T-helper 17 cell (primary cell): ENCODE results near the gene CAPN7. TPM values are rescaled to one million over a fixed set of nuclear protein-coding genes. Genes with fewer than 3 reads are reported as not detected.
A peak's percentile ranks its signal among the peaks of the same experiment; 100 is the strongest.

Experiments
- ATAC-seq: fragments of 150-1000 bp; cut with Tn5 transposase; 2 replicates; pipeline ENCODE4 v1.10.0; 2021; ENCODE audit warnings: mild to moderate bottlenecking, moderate library complexity
- DNase-seq, 3 donors: peaks; one replicate each; pipeline versions ENCODE4 v3.0.0 to v3.0.0-alpha.2; 2020 to 2021
- H3K9me3 ChIP-seq: one replicate; pipeline ENCODE4 v1.7.0; 2013; ENCODE audit warnings: low read length, mild to moderate bottlenecking; ENCODE audit not compliant: control insufficient read depth, poor library complexity, severe bottlenecking
- H3K27ac Mint-ChIP-seq: one replicate; pipeline ENCODE4 v1.8.0; 2022; ENCODE audit warnings: mild to moderate bottlenecking, moderate library complexity, mixed read lengths
- H3K27me3 Mint-ChIP-seq: one replicate; pipeline ENCODE4 v1.8.0; 2022; ENCODE audit warnings: mixed read lengths
- H3K36me3 Mint-ChIP-seq: one replicate; pipeline ENCODE4 v1.8.0; 2022; ENCODE audit warnings: low read depth, mixed read lengths
- H3K4me1 Mint-ChIP-seq: one replicate; pipeline ENCODE4 v1.8.0; 2022; ENCODE audit warnings: mild to moderate bottlenecking, mixed read lengths
- H3K4me3 Mint-ChIP-seq: one replicate; pipeline ENCODE4 v1.8.0; 2022; ENCODE audit warnings: mild to moderate bottlenecking, moderate library complexity, mixed read lengths
- total RNA-seq, 4 donors: library from RNA in 2 of 4; stranded (reverse) in 2 of 4; gene quantifications; one replicate each; pipeline ENCODE4 v1.2.3 and lab custom pipeline; 2022 to 2026

Gene CAPN7
- total RNA-seq, 2 donors from 2014 or later: 54.6 to 61.2 TPM

DNA sequence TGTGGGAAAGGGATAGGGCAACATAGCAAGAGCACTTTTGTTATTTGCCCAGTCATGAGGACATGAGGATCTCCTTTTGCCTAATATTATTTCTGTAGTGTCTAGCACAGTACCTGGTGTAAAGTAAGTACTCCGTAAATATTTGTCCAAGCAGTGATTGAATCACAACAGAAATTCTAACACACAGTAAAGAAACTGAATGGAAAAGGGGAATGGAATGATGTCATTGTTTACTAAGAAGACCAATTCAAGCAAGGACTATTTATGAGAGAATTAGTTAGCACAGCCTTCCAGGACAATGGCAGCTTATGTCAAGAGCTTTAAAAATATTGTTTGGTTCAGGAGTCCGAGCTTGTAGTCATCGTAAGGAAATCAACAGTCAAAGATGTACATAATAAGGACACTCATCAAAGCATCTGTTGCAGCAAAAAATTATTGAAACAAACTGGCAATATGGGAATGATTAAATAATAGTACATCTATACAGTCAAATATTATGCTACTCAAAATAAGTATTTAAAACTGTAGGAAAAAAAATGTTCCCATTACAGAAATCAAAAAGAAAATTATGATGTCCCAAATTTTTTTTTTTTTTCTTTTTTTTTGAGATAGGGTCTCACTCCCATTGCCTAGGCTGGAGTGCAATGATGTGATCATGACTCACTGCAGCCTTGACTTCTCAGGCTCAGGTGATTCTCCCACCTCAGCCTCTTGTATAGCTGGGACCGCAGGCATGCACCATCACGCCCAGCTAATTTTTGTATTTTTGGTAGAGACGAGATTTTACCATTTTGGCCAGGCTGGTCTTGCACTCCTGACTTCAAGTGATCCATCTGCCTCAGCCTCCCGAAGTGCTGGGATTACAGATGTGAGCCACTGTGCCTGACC, 17.9 kb downstream of the CAPN7 start:
- Mint-ChIP-seq H3K27me3 (no peaks in the 10 kb centered on the region), H3K4me1 (peaks cover 6% of the 10 kb centered on the region), H3K36me3 (peaks cover 9% of the 10 kb centered on the region), H3K27ac (peak overlapping the region; percentile 32), H3K4me3 (no peak overlapping the region)
- ATAC-seq (no peak), DNase-seq (no peak)
- no peaks in the 10 kb centered on the region for H3K9me3 ChIP-seq

DNA sequence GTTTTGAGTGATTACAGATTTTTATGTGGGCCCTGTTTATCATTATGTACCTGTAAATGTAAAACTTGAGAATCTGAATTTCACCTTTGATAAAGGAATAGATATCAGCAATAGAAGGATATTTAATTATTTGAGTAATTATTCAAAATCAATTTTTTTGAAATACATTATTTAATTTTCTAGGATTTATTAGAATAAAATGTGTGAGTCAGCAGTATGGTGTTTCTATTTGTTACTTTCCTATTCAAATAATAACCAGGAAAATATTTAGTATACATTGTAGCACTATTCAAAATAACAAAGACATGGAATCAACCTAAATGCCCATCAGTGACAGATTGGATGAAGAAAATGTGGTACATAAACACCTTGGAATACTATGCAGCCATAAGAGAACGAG, 22.1 kb downstream of the CAPN7 start:
- Mint-ChIP-seq H3K4me3 (no peak overlapping the region), H3K27ac (no peak overlapping the region), H3K4me1 (peaks cover 3% of the 10 kb centered on the region)

DNA sequence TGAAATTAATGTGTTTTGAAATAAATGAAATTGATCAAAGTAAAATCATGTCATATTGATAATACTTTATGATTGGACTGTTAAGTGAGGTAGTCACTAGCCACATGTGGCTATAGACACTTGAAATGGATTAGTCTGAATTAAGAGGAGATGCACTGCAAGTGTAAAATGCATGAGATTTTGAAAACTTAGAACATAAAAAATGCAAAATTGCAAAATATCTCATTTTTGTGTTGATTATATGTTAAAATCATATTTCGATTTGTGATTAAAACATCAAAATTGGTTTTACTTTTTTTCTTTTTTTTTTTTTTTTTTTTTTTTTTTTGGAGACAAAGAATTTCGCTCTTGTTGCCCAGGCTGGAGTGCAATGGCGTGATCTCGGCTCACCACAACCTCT, 23.2 kb downstream of the CAPN7 start:
- H3K4me1 Mint-ChIP-seq: peaks cover 3% of the 10 kb centered on the region
- no peak overlapping the region for H3K27ac Mint-ChIP-seq
- no peaks in the 10 kb centered on the region for H3K27me3 Mint-ChIP-seq
- peaks cover 3% of the 10 kb centered on the region for H3K36me3 Mint-ChIP-seq
- no peak overlapping the region for H3K4me3 Mint-ChIP-seq
- no peak for DNase-seq
- no peak for ATAC-seq
- no peaks in the 10 kb centered on the region for H3K9me3 ChIP-seq

More for the DNA sequence above, 22.1 kb downstream of the CAPN7 start:
- ATAC-seq (no peak), DNase-seq (no peak)
- Mint-ChIP-seq H3K36me3 (peaks cover 6% of the 10 kb centered on the region), H3K27me3 (no peaks in the 10 kb centered on the region)
- no peaks in the 10 kb centered on the region for H3K9me3 ChIP-seq

DNA sequence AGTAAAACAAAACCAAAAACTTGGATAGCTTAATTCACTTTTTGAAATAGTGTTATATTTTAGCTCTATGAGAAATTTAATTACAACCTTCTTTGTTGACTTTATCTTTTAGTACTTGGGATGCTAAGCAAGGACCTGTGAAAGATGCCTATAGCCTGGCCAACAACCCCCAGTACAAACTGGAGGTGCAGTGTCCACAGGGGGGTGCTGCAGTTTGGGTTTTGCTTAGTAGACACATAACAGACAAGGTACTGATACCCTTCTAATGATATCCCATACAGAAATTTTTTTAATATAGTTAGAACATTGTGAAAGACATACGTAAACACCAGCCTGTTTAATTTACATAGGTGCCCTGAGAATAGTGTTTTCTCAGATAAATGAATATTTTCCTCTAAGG, 35.3 kb downstream of the CAPN7 start:
- peak in 2 of 3 donors; percentile 23 to 24 for DNase-seq
- Mint-ChIP-seq H3K27me3 (no peaks in the 10 kb centered on the region), H3K4me3 (no peak overlapping the region), H3K36me3 (peaks cover 14% of the 10 kb centered on the region), H3K27ac (peak overlapping the region; percentile 65), H3K4me1 (peaks cover 12% of the 10 kb centered on the region)
- no peaks in the 10 kb centered on the region for H3K9me3 ChIP-seq
- peak; percentile 72 for ATAC-seq

DNA sequence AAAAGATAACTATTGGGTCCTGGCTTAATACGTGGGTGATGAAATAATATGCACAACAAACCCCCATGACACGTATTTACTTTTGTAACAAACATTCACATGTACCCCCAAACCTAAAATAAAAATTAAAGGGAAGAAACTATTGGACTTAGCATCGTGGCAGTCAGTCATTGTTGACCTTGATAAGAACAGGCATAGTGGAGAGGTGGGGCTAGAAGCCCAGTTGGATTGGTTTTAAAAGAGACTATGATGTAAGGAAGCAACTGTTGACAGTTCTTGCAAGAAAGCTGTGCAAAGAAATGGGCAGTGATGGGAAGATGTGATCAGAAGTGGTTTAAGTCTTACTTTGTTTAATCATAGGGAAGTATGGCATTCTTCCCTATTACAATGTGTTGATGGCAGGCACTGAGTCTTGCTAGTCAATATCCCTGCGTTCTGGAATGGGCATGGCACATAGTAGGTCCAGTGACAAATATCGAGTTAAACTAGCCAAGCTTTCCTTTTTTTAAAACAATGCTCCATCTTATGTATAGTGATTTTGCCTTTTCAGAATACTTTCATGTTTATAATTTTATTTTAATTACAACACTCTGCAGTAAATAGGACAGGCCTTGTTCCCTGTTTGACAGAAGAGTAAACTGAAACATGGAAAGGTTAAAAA, 37.9 kb downstream of the CAPN7 start:
- peaks cover 11% of the 10 kb centered on the region for H3K4me1 Mint-ChIP-seq
- DNase-seq (no peak), ATAC-seq (no peak)
- no peaks in the 10 kb centered on the region for H3K27me3 Mint-ChIP-seq
- no peak overlapping the region for H3K4me3 Mint-ChIP-seq
- peaks cover 18% of the 10 kb centered on the region for H3K36me3 Mint-ChIP-seq
- H3K27ac Mint-ChIP-seq: peak overlapping the region; percentile 89
- H3K9me3 ChIP-seq: no peaks in the 10 kb centered on the region

DNA sequence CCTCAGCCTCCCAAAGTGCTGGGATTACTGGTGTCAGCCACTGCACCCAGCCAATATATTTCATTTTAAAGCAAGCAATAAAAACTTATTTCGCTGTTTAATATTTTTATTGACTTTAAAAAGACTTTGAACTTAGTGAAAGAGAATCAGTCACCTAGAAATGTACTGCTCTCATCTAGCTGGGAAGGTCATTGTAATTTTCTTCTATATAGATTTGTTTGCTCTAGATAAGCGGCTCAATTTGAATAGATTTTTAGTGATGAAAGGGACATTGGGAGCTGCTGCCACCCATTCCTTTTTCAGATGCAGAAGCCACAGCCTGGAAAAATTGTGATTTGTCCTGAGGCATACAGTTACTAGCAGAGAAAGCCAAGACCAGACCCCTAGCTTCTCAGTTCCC, 40.1 kb downstream of the CAPN7 start:
- H3K4me3 Mint-ChIP-seq: no peak overlapping the region
- H3K4me1 Mint-ChIP-seq: peaks cover 13% of the 10 kb centered on the region

DNA sequence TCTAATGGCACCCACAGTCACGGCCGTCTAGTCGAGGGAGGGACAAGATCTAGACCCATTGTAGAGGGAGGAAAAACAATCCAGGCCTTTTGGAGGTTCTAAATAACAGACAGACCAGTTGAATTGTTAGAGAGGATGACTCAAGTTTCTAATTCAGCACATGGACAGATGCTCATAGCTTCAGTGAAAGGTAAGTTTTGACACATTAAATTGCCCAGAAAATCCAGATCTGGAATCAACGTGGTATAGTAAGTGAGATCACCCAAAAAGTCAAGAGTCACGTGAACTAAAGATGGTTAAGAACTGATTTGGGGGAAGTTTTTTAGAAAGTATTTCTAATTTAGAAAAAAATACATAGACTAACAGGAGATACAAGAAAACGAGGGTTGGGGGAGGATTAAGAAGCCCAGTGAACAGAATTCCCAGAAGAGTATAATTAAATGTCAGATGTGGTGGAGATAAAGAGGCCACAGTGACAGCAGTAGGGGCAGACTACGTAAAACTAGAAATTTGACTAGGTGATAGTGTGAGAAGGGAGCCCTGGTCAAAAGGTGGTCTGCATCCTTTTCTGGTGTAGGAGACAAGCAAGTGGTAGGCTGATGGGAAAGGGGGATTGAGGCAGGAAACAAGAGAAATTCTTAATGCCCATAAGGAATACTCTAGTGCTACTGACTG, 47.1 kb downstream of the CAPN7 start:
- Mint-ChIP-seq H3K27me3 (no peaks in the 10 kb centered on the region), H3K36me3 (peaks cover 11% of the 10 kb centered on the region), H3K27ac (peak overlapping the region; percentile 88), H3K4me3 (peak overlapping the region; percentile 12), H3K4me1 (peaks cover 24% of the 10 kb centered on the region)
- no peaks in the 10 kb centered on the region for H3K9me3 ChIP-seq
- DNase-seq (no peak), ATAC-seq (no peak)

More for the DNA sequence above, 40.1 kb downstream of the CAPN7 start:
- DNase-seq (no peak), ATAC-seq (no peak)
- Mint-ChIP-seq H3K27me3 (no peaks in the 10 kb centered on the region), H3K36me3 (peaks cover 18% of the 10 kb centered on the region), H3K27ac (peak overlapping the region; percentile 66)
- H3K9me3 ChIP-seq: no peaks in the 10 kb centered on the region

DNA sequence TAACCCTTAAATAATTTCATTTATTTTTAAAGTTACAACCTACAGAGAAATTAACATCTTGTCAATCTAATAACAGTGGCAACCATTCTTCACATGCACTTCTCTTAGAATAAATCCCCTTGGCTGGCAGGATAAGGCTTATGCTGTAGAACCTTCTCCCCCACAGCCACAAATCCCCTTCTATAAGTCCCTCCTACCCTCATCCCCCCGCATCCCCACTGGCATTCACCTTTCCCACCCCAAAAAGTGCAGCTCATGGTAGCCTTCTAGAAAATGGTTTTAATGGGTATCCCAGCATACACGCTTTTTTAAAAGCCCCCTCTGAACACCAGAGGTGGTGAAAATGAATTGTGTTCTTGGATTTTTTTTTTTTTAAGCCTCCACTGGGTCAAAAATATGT, 49.2 kb downstream of the CAPN7 start:
- Mint-ChIP-seq H3K36me3 (peaks cover 14% of the 10 kb centered on the region), H3K27me3 (no peaks in the 10 kb centered on the region), H3K4me3 (no peak overlapping the region), H3K4me1 (peaks cover 26% of the 10 kb centered on the region), H3K27ac (peak overlapping the region; percentile 81)
- DNase-seq (no peak), ATAC-seq (no peak)
- H3K9me3 ChIP-seq: no peaks in the 10 kb centered on the region

DNA sequence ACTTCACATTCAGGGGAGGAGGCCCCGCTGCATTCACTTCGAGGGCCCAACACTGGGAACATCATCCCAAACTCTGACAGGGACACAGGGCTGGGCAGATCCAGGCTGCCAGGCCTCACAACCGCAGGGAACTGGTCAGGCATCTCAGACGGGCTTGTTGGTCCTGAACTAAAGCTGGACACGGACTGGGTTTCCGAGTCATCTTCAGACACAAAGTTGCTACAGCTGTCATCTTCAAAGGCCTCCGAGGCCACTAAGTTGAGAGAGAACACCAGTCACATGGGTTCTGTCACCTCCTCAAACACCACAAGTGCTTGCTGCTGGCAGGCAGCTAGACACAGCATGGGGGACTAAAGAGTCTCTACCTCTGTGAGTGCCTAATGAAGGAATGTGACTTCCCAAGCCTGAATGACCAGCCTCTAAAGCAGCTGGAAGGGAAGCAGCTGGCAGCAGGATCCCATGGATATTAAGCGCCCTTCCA, 50.9 kb downstream of the CAPN7 start:
- no peaks in the 10 kb centered on the region for H3K9me3 ChIP-seq
- DNase-seq: no peak
- peaks cover 30% of the 10 kb centered on the region for H3K4me1 Mint-ChIP-seq
- no peak overlapping the region for H3K4me3 Mint-ChIP-seq
- H3K36me3 Mint-ChIP-seq: peaks cover 16% of the 10 kb centered on the region
- no peak for ATAC-seq
- no peaks in the 10 kb centered on the region for H3K27me3 Mint-ChIP-seq
- H3K27ac Mint-ChIP-seq: peak overlapping the region; percentile 81

DNA sequence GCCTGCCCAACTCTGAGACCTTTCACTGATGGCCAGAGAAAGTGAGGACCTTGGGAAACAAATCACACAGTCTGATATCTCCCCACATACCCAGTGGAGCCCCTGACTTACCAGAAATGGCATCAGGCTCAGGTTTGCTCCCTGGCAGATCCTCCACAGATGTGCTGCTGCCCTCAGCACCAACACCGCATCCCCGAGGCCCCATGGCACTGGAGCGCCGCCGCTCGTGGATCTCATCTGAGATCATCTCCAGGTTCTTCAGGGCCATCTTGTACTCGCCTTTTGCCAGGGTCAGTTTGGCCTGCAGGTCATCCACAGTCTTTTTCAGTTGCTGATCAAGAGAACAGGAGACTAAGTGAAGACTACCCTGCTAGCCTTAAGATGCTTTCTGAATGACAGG, 52.7 kb downstream of the CAPN7 start:
- no peak overlapping the region for H3K4me3 Mint-ChIP-seq
- peaks cover 23% of the 10 kb centered on the region for H3K4me1 Mint-ChIP-seq
- no peak for ATAC-seq
- H3K9me3 ChIP-seq: no peaks in the 10 kb centered on the region
- H3K27ac Mint-ChIP-seq: peak overlapping the region; percentile 90
- H3K27me3 Mint-ChIP-seq: no peaks in the 10 kb centered on the region
- DNase-seq: no peak
- peaks cover 16% of the 10 kb centered on the region for H3K36me3 Mint-ChIP-seq

DNA sequence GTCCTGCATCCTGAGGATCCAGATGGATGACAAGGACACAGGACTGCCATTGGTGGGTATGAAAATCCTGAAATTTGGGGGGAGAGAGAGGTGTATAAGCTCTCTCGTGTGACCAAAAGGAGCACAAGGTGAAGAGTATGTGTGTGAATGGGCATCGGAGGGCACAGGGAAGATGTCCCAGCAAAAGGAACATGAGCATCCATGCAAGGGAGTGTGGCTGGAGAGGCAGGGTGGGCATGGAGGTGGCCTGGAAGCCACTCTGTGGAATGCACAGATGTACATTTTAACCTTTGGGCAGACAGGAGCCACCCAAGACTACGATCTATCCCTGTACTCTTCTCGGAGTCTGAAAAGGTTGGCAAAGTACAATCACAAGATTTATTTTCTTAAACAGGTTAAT, 54.5 kb downstream of the CAPN7 start:
- no peaks in the 10 kb centered on the region for H3K9me3 ChIP-seq
- DNase-seq (no peak), ATAC-seq (no peak)
- H3K4me3 Mint-ChIP-seq: no peak overlapping the region
- H3K27me3 Mint-ChIP-seq: no peaks in the 10 kb centered on the region
- H3K27ac Mint-ChIP-seq: peak overlapping the region; percentile 90
- H3K36me3 Mint-ChIP-seq: peaks cover 16% of the 10 kb centered on the region
- H3K4me1 Mint-ChIP-seq: peaks cover 29% of the 10 kb centered on the region

DNA sequence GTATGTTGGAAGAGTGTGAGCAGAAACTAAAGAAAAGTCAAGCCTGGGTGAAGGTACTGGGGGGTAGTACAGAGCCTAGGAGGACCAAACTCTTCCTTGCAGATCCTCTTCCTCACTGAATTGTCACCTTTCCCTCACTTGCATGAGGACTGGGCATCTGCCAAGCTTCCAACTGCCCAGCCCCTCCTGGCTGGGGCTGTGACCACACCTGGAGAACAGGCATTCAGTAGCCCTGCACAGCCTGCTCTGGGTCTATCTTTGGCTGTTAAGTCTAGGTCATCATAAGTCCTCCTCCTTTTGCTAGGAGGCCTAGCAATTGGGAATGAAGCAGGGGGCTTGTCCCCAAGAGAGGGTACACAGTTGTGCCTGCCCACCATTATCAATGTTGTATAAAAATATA, 55.2 kb downstream of the CAPN7 start:
- H3K4me3 Mint-ChIP-seq: no peak overlapping the region
- ATAC-seq (no peak), DNase-seq (no peak)
- H3K9me3 ChIP-seq: no peaks in the 10 kb centered on the region
- peaks cover 29% of the 10 kb centered on the region for H3K4me1 Mint-ChIP-seq
- H3K27ac Mint-ChIP-seq: no peak overlapping the region
- H3K27me3 Mint-ChIP-seq: no peaks in the 10 kb centered on the region
- H3K36me3 Mint-ChIP-seq: peaks cover 10% of the 10 kb centered on the region

DNA sequence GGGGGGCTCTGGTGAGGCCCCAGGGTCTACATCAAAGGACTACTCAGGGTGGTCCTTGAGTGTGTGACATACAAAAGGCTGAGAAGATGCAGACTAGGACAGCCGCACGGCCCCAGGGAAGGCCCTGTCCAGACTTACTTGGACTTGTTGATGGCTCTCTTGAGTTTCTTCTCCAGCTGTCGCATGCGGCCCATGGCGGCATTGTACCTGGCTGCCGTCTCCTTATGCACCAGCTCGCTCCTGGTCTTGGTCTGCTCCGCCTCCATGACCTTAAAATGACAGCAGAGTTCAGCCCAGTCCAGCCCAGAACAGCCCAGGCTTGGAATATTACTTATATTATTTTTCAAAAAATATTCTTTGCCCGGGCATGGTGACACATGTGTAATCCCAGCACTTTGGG, 56.0 kb downstream of the CAPN7 start:
- Mint-ChIP-seq H3K4me1 (peaks cover 32% of the 10 kb centered on the region), H3K36me3 (peaks cover 10% of the 10 kb centered on the region), H3K4me3 (no peak overlapping the region), H3K27me3 (no peaks in the 10 kb centered on the region), H3K27ac (no peak overlapping the region)
- ATAC-seq: no peak
- H3K9me3 ChIP-seq: no peaks in the 10 kb centered on the region
- DNase-seq: no peak
